GM21529 (cell line): ENCODE measurements around the gene MARVELD3.
"Not testable (repeated sequence)": the region's sequence is repeated elsewhere in the genome, so short reads cannot be mapped to it uniquely, and the experiment has no call there.

Experiments used
- ATAC-seq: cut with Tn5 transposase; IDR thresholded peaks from one replicate; pipeline ENCODE4 v1.9.1; 2021; ENCODE audit not compliant: unreplicated experiment

MARVELD3 gene

DNA sequence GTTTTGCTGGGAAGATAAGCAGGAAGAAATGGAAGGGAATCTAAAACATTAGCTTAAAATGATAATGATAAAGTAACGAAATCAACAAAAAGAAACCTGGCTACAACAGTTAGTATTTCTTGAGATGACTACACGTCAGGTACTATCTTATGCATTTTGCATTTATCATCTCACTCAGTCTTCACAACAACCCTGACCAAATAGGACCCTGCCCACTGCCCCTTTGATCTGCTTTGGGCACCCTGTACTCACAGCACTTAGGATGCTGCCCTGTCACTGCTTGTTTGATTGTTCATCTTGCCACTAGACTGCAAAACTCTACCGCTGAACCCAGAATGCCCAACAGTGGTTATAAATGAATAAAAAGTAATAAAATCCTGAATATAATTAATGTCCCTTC is 45.2 kb downstream of the MARVELD3 start:
- ATAC-seq: no peak

DNA sequence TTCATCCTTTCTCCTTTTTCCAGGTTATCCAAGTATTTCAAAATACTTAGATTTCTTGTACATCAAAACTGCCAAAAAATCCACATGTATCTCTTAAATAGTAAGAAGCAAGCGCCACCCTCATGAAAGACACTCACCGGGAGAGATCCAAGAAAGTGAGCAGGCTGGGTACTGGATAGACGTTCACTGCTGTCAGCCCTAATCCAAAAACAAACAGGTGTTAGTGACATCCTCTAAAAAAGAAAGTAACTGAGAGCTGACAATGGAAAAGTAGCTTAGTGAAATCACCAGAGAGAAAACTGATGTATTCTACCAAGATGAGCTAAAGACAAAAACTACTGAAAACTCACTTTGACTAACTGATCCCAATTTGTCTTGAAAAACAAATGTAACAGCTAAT is 46.1 kb downstream of the MARVELD3 start:
- ATAC-seq: no peak

DNA sequence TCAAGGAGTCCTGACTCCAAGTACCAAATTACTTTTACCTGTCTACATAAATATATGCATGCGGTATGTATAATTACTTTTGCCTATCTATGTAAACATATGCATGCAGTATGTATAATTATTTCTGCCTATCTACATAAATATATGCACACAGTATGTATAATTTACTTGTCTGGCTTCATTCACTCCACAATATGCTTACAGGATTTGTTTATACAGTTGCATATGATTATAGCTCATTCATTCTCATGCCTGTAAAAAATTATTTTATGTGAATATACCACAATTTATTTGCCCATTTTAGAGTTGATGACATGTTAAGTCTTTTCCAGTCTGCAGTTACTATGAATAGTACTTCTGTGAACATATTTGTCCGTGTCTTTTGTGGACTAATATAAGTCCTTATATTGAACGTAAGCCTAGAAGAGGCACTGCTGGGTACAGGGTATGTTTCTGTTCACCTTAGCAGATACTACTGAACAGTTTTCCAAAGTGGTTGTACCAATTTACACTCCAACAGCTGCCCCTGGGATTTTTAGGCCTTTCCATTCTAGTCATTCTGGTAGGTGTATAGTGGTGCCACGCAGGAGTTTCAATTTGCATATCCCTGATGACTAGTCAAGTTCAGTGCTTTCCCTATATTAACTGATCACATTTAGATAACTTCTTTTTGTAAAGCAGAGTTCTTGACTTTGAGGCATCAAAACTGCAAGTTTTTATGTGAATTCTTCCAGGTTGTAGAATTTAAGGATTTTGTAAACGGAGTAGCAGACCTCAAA is 47.0 kb downstream of the MARVELD3 start:
- ATAC-seq: no peak

DNA sequence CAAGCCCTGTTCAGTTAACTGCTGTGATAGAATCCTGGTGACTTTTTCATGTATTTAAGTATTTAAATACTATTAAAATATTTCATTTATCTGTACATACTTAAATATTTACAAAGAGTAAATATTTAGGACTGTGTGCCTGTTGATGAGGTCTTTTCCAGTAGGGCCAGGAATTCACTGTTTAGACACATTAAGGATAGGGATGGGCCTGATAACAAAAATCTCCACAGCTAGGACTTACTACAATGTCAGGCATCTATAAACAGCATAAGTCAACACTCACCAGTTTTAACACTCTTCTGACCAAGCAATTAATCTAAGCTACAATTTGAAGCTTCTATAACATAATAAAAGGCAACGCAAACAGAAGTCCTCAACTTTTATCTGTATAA is 47.6 kb downstream of the MARVELD3 start:
- no peak for ATAC-seq

DNA sequence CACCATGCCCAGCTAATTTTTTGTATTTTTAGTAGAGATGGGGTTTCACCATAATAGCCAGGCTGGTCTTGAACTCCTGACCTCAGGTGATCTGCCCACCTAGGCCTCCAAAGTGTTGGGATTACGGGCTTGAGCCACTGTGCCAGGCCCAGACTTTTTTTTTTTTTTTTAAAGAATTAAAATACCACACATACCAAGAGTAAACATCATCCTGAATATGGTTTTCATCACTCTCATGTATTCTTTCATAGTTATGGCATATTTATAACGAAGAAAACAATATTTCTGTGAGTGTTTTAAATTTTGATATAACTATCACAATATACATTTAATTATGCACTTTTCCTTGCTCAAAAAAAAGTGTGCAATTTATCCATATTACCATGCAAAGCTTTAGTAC is 48.2 kb downstream of the MARVELD3 start:
- ATAC-seq: no peak

DNA sequence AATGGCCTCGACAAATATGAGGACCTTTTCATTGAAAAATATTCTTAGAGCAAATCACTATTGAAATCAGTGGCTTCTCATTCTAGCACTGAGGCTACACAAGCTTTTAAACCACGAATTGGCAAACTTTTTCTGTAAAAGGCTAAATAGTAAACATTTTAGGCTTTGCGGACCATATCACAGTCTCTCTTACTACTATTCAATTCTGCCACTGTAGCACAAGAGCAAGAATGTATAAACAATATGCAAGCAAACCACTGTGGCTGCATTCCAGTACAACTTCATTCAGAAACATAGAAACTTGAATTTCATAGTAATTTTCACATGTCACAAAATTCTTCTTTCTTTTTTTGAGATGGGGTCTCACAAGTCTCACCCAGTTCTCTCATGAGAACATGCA is 49.4 kb downstream of the MARVELD3 start:
- no peak for ATAC-seq

DNA sequence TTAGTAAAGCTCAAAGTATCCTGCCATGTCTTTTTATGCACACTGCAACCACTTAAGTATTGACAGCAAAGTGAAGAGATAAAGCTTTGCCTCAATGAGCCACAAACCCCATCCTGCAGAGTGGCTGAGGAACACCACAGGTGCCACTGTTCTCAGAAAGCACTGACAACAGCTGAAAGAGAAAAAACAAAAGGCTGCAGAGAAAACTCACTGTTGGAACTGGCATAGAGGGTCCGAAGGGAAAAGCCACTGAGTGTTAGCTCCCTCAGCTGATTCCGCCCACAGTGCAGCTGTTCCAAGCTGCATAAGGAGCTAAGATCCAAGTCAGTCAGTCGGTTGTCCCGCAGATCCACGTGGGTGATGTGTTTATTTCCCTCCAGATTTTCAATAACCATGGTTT is 50.3 kb downstream of the MARVELD3 start:
- ATAC-seq: no peak

DNA sequence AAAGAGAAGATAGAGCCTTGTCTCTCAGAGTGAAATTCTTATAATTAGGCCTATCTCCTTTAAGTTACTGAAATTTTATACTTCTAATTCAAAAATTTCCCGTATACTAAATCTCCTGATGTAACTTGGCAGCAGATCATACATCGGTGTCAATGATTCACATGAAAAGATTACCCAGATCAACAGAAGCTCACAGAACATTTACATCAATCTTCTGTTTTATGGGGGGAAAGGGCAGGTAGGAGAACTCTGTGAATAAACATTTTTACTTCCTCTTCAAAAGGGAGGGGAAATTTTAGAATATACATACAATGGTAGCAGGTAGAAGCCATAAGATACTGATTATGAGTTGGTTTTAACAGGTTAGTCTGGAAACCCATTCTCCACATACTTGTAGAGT is 55.4 kb downstream of the MARVELD3 start:
- ATAC-seq: no peak

DNA sequence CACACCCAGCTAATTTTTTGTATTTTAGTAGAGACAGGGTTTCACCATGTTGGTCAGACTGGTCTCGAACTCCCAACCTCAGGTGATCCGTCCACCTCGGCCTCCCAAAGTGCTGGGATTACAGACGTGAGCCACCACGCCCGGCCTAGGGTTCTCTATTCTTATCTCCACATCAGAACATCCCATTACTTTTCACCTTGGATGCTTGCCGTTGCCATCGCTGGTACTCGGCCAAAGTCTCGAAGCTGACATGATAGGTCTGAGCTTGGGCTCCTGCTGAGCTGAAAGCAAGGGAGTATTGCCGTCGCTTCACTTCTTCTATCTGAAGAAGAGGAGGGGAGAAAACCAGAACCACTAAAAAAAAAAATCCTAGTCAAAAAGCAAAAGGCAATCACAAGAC is 58.3 kb downstream of the MARVELD3 start:
- ATAC-seq: not testable (repeated sequence)
